Measurements from ENCODE around the gene THUMPD2.

THUMPD2 gene

GRCh38 chr2:39718483-39718882 lies 60.6 kb downstream of the THUMPD2 start:
- no peak for DNase-seq (ENCODE audit: low read depth)

GRCh38 chr2:39717067-39717466 lies 62.0 kb downstream of the THUMPD2 start:
- DNase-seq (ENCODE audit: low read depth): no peak

DNA sequence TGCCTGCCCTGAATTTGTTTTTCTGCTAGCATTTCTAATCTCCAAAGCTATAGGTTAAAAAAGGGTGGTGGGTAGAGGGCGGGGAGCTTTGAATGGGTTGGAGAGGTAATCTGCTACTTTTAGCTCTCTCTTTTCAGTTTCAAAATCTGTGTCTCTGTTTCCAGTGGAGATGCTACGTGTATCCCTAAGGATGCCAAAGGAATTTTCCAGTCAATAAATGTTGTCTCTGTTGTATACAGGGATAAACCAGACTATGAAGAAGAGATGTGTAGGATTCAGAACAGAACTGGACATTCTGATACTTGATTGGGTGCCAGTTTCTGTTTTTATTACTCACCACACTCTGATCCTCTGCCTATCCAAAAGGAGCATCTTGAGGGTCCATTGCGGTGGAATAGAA lies 63.2 kb downstream of the THUMPD2 start:
- DNase-seq (ENCODE audit: low read depth): no peak

DNA sequence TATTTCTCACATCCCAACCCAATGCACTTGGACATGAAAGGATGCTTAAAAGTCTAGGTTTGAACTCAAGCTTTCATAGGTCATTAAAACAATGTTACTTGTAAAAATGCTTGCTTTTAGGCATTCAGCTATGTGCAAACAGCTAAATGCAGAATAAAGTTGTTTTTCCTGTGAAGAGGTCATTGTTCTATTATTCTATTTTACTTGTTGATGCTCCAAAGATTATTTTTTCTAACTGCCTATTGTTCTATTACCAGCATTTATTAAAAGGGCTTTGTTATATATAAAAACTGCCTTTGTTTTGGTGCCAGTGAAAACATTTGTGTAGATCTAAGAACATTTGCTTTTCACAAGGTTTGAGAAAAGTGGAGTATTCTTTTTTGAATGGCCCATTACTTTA lies 64.0 kb downstream of the THUMPD2 start:
- no peak for DNase-seq (ENCODE audit: low read depth)

DNA sequence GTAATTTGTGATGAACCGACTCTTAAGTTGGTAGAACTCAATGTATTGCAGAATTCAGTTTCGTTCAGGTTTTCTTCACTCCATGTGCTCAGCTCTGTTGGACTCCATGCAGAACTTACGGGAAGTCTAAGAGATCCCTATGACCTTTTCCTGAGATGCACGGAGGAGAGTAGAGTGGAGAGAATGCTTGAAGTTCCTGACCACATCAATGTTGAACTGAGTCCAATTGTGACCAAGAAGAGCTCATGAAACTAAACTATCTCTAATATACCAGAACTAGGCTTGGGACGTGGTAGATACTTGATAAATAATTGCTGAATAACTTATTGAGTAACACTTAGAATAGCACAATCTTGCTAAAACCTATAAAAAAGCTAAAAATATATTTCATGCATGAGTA lies 66.1 kb downstream of the THUMPD2 start:
- DNase-seq (ENCODE audit: low read depth): no peak

GRCh38 chr2:39710807-39711206 lies 68.3 kb downstream of the THUMPD2 start:
- no peak for DNase-seq (ENCODE audit: low read depth)

DNA sequence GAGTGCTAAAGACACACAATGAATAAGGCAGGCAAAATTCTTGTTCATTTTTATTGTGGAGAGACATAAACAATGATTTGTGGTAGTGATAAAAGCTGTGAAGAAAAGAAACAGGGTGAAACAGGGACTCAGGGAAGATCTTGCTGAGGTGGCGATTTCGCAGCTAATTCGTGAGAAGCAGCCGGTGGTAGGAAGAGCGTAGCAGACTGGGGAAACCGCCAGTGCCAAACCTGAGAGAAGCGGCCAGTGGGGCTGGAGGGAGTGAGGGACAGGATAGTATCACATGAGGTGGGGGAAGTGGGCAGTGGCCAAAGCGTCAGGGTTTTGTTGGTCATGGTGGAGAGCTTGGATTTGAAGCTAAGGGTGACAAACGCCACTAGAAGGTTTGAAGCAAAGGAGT lies 71.1 kb downstream of the THUMPD2 start:
- no peak for DNase-seq (ENCODE audit: low read depth)

DNA sequence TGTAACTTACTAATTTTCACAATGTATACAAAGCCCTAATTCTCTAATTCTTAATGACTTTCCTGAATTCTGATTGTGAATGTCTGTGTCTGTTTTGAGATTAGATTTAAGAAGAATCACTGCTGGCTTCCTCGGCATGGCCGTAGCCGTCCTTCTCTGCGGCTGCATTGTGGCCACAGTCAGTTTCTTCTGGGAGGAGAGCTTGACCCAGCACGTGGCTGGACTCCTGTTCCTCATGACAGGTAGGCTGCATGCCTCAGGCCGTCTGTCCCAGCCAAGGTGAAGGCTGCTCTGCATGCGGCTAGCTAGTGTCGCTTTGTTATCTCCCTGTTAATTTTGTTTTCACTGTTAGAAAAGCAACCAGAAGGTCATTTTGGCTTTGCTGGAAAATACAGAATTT lies 72.1 kb downstream of the THUMPD2 start:
- DNase-seq (ENCODE audit: low read depth): no peak

GRCh38 chr2:39706312-39706711 lies 72.7 kb downstream of the THUMPD2 start:
- DNase-seq (ENCODE audit: low read depth): no peak

DNA sequence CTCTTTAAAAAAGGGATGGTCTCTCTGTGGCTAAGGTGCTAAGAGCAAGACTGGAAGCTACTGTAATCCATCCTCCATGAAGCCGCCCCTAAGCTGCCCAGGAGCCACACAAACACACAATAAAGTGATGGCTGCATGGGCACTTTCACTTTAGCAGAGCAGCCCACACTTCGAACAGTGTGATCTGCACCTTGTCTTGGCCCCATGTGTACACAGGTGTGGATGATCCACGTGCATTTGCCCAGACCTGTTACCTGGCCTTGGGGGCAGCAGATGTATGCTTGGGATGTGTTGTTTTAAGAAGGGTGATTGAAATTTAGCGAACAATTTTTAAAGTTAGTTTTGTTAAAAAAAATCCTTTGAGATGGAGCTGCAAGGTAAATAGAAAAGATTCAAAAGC lies 73.4 kb downstream of the THUMPD2 start:
- no peak for DNase-seq (ENCODE audit: low read depth)

DNA sequence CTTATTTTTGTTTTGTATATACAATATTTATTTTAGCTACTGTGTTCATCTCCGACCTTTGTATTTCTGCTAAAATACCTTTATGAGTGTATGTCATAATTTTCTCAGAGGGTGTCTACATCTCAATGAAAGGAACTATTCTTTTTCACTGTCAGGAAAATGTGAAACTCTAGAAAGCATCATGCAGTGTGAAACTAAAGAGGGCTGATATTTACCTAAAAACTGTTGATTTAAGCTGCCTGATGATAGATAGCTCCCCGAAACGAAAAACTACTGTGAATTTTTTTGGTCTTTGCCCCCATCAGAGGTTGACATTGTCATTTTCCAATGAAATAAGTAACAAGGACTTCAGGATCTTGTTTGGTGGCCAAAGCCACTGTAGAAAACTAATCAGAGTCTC lies 74.5 kb downstream of the THUMPD2 start:
- DNase-seq (ENCODE audit: low read depth): no peak

DNA sequence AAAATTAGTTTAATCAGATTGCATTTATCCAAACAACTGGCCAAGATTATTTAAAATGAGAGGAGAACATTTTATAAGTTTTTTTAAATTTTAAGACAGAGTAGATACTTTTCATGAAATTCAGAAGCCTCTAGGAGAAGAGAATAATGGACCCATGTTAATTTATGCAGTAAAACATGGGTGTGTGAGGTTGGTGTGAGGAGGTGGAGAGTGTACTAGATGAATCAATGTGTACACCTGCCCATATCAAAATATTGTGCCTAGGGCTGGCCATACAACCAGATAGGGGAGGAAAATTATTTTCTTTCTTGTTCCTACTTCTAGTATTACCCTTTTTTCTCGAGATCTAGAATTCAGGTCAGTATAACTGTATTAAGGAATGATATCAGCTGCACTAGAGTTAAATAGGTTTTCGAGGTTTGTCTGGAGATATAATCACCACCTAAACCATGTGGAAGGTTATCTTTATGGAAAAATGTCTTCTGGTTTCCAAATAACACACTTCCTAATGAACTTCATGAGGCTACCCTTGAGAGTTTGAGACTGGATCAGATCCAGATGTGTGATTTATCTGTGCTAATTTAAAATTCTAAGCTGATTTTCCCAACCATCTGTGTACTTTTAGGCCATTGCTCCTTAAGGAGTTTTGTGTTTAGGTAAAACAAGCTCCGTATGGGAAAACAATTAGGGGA lies 75.7 kb downstream of the THUMPD2 start:
- DNase-seq (ENCODE audit: low read depth): no peak

GRCh38 chr2:39701137-39701536 lies 77.9 kb downstream of the THUMPD2 start:
- no peak for DNase-seq (ENCODE audit: low read depth)

DNA sequence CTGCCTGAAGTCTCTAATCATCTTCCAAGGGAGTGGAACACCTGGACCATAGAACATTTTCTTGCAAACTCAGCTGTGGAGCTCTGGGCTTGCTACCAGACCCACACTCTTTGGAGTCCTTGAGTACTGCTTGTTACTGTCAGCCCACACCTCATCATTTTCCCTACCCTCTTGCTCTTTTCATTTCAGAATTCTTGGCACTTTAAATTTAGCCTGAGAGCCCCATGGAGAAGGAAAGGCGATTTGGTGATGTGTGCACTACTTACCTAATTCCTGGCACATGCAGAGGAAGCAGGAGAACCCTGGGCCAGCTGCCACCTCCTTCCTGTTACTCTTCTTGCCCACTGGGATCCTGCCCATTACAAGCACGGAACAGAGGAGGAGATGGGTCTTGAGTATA lies 81.6 kb downstream of the THUMPD2 start:
- DNase-seq (ENCODE audit: low read depth): no peak

GRCh38 chr2:39696838-39697237 lies 82.2 kb downstream of the THUMPD2 start:
- no peak for DNase-seq (ENCODE audit: low read depth)

- DNase-seq (ENCODE audit: low read depth): no peak
These were observed 82.9 kb downstream of the THUMPD2 start for GRCh38 chr2:39696101-39696553.

- DNase-seq (ENCODE audit: low read depth): no peak
These were observed 85.8 kb downstream of the THUMPD2 start for GRCh38 chr2:39693245-39693644.

DNA sequence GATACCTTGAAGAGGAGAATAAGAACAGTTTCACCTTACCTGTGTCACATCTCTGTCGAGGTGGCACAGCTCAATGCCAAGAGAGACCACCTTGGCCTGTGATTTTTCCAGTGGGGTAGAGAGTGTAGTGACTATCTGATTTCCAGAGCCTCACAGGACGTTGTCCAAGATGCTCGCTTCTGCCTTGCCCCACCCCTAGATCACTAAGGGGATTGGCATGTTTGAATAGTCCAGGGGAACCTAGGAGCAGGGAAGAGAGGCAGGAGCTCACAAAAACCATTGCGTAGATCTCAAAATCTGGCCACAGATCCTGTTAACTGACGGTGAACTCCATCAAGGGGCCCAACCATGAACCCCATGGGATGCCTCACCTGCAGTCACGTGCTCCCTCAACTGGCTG lies 89.2 kb downstream of the THUMPD2 start:
- no peak for DNase-seq (ENCODE audit: low read depth)

DNA sequence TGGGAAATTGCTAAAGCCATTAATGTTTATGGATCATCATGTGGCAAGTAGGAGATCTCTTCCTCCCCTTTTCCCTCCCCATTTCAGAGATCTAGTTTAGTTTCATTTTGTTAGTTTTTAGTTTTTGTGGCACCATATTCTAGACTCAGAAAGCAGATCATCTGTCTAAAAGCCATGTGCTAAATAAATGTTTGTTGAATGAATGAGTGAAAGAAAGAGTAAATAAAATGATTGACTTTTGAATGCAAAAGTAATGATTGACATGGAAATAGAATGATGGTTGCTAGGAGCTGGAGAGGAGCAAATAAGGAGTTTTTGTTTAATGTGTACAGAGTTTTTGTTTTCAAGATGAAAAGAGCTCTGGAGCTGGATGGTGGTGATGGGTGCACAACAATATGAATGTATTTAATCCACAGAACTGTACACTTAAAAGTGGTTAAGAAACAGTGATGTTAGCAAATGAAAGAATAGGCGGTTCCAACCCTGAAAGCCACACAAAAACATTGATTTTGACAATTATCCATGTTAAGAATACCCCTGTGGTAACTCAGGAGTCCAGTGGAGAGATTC lies 89.7 kb downstream of the THUMPD2 start:
- DNase-seq (ENCODE audit: low read depth): no peak

- no peak for DNase-seq (ENCODE audit: low read depth)
These were observed 90.9 kb downstream of the THUMPD2 start for GRCh38 chr2:39688181-39688580.

DNA sequence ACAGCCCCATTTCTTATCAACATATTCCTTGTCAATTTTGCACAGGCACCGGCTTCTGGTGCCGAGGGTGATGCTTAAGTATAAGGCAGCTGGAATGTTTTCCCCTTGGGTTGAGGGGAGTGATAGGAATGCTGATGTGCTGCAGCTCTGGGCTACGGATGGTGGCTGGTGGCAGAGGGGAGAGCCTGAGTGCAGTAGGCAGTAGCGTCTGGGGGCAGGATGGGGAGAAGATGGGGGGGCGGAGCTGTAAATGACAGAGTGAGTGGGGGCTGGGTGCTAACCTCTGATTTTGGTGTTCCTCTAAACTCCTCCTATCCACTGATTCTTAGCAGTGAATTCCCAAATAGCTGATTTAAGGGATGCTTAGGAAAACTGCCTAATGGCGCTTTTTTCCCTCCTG lies 92.6 kb downstream of the THUMPD2 start:
- DNase-seq (ENCODE audit: low read depth): no peak
